GM21529 (cell line): Measurements from ENCODE around the gene IFT122.
"Not testable (repeated sequence)": the region's sequence is repeated elsewhere in the genome, so short reads cannot be mapped to it uniquely, and the experiment has no call there.

Experiments
- ATAC-seq: cut with Tn5 transposase; IDR thresholded peaks from one replicate; pipeline ENCODE4 v1.9.1; 2021; ENCODE audit not compliant: unreplicated experiment

IFT122 gene

DNA sequence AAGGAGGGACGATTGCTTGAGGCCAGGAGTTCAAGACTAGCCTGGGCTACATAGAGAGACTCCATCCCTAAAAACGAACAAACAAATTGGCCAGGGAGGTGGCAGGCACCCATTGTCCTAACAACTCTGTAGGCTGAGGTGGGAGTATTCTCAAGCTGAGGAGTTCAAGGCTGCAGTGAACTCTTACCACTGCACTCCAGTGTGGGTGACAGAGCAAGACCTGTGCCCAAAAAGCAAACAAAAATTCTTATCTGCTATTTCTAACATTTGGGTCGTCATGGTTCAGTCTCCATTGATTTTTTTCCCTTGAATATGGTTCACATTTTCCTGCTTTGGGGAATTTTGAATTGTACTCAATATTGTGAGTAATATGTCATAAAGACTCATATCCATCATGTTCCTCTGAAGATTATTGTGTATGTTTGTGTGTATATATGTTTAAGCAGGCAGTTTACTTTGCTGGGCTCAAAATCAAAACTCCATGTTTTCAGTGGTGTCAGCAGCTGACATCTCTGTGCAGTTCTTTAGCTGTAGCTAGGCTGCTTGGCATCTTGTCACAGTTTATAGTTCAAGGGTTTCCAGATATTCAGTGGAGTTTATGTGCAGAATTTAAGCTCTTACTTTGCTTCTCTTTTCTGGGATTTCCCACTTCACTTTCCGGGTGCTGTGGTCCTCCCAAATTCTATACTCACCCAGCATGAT is 33.2 kb downstream of the IFT122 start:
- no peak for ATAC-seq

DNA sequence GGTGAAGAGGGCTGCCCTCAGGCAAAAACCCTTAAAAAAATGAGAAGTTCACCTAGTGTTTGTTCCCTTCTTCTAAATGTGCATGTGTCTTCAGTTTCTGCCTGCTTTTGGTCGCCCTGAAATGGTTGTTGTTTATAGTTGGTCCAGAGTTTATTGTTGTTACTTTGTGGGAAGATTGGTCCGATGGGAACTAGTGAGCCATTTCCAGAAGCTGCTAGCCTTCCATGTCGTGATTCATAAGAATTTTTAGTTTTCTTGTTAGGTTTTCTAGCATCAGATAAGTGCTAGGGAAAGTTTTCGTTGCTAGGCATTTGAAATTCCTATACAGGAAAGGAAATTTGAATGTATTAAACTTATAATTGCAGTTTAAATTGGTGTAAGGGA is 33.7 kb downstream of the IFT122 start:
- ATAC-seq, result no peak

GRCh38 chr3:129474984-129475804 is 35.2 kb downstream of the IFT122 start:
- no peak for ATAC-seq

DNA sequence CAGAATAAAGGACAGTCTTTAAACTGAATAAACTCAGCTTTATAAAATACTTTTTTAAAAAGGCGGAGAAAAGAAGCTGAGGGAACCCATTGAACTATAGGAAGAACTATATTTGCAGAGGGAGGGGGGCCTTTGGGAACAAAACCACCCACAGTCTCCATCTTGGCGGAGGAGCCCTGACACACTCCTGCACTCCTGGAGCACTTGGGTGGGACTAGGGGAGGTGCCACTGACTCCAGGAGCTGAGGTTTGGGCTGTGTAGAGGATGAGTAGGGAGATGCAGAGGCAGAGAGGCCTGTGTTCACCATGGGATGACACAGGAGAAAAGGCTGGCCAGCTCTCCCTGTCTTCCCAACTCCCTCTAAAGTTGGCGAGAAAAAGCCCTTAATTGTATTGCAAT is 35.8 kb downstream of the IFT122 start:
- no peak for ATAC-seq

- no peak for ATAC-seq
Observed at GRCh38 chr3:129476586-129476985, 36.6 kb downstream of the IFT122 start.

- not testable (repeated sequence) for ATAC-seq
Observed at GRCh38 chr3:129481225-129481765, 41.3 kb downstream of the IFT122 start.

DNA sequence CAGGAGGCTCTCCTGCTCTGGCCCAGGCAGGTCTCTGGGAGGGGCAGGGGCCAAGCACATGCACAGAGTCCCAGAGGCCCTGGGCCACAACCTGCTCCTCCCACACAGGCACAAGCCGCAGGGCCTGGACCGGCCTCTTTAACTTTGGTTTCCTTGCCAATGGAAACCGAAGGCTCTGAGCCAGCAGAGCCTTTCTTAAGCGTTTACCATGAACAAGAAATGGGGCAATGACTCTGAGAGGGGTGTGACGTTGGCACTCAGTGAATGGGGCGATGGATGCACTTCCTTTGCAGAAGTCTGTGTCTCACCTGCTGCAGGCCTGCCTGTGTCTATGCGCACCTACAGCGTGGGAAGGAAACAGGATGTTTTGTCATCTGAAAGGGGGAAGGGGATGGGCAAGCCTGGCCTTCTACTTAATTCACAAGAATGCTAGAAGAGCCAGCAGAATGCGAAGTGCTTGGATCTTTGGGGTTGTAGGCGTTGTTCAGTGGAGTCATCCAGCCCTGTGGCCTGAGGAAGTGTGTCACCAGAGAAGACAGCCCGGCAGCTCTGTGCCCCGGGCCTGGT is 41.8 kb downstream of the IFT122 start:
- ATAC-seq, result no peak

DNA sequence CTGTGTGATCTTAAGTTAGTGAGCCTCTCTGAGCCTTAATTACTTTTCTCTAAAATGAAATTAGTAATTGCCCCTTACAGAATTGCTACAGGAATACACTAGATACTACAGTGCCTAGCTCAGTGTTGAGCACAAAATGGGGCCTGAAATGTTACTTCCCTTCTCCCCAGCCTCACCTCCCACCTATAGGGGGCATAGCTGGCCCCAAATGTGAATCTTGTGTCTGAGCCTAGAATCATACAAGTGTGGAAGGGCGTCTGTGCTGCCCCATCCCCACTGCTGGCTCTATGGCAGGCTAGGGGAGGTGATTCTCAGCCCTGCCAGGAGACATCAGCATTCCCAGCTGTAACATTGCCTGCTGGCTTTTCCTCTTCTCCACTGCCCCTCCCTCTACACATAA is 42.7 kb downstream of the IFT122 start:
- no peak for ATAC-seq

DNA sequence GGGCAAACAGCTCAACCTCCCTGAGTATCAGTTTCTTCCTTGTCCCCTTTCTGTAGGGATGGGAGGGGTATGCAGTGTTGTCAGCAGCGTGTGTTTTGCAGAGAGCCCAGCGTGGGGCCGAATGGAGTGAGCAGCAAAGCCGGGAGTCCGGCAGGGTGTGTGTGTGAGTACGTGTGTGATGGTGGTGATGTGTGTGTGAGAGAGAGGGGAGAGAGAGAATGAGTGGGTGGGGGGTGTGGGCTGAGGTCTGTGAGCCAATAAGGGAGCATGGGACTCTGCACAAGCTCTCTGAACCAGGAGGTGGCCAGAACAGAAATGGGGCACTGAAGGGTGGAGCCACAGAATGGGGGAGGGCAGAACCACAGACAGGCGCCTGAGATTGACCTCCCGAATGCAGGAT is 43.8 kb downstream of the IFT122 start:
- no peak for ATAC-seq

DNA sequence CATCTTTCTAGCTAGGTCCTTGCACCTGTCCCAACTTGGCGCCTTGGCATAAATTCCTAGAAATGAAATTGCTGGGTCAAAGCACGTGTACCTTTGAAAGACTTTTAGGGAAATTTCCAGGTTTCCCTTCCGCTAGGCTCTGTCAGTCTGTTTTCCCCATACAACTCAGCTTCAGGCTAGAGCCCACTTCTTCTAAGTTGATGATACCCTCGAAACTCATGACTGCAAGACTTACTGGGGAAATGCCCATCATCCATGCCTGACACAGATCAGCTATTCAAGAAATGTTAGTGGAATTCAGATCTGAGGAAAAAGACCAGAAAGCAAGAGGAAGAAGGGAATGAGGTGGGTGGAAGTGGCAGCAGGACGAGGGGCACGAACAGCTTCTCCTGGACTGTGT is 45.1 kb downstream of the IFT122 start:
- ATAC-seq, result not testable (repeated sequence)

DNA sequence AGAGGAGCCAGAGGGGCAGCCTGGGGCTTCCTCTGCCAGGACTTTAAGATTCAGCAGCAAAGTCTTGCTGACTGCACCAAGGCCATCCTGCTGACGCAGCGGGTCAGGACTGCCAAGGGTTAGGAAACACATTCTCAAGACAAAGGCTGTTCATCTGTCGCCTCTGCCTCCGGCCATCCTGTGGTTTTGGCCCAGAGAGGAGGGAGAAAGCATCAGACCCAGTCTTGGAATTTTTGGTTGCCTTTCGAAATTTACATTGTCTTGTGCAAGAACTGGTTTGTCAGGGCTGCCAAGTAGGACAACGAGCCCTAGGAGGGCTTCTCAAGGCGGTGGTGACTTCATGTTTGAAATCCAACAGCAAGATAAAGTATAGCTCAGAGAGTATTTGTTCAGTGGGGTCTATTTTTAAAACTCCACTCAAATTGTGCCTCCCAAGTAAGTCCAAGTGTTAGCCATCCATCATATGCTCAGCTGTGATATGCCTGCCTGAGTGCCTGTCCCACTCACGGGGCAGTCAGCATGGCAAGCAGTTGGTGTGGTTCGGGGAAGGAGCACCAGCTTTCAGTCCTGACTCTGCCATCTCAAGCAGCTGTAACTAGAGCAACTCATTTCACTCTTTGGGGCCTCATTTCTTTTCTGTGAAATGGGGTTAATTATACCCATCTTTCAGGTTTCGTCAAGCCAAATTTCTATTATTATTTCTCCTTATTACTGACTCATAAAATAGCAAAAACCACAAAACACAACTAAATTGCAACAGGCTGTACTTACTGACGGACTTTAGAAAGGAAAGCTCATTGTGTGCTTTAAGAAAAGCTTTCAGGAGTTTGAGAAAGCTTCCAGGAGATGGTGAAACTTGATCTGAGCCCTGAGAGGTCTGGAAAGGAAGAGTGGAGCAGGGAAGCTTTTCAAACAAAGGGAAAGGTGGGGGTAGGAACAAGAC is 46.0 kb downstream of the IFT122 start:
- no peak for ATAC-seq

DNA sequence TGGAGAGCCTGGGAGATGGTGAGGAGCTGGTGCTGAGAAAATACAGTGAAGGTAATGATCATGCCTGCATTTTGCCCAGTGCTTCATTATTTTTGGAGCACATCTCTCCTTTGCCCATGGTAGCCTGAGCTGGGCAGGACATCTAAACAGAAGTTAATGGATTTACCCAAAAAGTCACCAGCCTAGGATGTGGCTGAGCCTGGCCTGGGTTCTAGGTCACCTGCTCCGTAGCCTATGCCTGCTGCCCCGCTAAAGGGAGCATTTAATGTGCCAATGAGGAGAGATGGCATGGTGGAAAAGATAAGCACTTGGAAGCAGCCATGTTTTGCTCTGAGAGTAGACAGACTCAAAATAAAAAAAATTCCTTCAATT is 46.6 kb downstream of the IFT122 start:
- ATAC-seq, result no peak

GRCh38 chr3:129487183-129487867 is 47.3 kb downstream of the IFT122 start:
- ATAC-seq, result no peak

- not testable (repeated sequence) for ATAC-seq
Observed at GRCh38 chr3:129487868-129488335, 47.9 kb downstream of the IFT122 start.

GRCh38 chr3:129489258-129489657 is 49.2 kb downstream of the IFT122 start:
- ATAC-seq, result not testable (repeated sequence)

DNA sequence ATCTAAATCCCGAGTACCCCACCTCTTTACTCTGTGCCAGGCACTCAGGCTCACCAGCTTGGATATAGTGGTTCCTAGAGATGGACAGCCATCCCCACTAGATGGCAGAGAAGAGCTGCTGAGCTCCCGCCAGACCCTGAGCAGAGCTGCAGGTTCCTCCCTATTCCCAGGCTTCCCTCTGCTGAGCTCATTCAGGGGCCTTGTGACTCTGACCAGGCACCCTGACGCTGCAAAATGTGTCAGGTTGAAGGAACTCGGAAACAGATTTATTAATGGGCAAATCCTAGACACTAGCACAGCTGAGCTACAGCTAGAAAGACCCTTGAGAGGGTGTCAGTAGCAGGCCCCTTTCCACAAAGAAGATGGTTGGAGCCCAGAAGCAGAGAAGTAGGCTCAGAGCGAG is 50.2 kb downstream of the IFT122 start:
- ATAC-seq, result peak; percentile 87

DNA sequence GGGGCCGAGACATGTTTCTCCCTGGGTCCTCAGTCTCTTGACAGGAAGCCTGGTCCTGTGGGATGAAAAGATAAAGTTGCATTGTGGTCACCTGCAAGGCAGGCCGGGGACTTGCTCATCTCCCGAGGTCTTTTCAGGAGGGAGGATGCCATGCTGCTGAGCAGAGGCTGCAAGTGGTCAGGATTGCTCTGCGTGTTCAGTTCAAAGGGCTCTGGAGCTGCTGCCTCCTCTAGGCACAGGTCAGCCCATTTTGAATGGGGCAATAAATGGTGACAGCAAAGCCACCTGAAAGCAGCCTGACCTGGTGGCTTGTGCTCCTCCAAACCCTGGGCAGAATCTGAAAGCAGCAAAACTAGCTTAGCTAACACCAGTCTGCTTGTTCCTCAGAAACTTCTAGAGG is 51.1 kb downstream of the IFT122 start:
- not testable (repeated sequence) for ATAC-seq

DNA sequence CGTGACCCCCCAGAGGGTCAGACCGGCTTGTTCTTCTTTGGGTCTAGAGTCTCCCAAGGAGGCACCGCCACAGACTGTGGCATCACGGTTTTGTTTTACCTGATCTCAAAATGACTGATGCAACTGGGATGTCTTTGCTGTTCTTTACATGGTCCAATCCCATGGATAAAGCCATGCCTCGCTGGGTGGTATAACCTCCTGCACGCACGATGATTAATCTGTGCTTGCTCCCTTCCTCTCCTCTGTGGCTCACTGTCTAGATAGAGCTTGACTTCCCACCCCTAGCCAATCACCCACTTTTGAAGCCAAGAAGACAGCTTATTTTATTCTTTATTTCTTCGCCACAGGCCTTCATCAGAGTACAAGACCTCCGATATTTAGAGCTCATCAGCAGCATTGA is 51.8 kb downstream of the IFT122 start:
- no peak for ATAC-seq

- no peak for ATAC-seq
Observed at GRCh38 chr3:129492691-129493090, 52.7 kb downstream of the IFT122 start.

GRCh38 chr3:129493206-129493605 is 53.2 kb downstream of the IFT122 start:
- no peak for ATAC-seq
